GM21526 (cell line): ENCODE measurements around the gene IQCN.

Source experiments
- ATAC-seq: cut with Tn5 transposase; IDR thresholded peaks from one replicate; pipeline ENCODE4 v1.9.1; 2021; ENCODE audit warnings: moderate library complexity; ENCODE audit not compliant: unreplicated experiment, low FRiP score

IQCN gene

DNA sequence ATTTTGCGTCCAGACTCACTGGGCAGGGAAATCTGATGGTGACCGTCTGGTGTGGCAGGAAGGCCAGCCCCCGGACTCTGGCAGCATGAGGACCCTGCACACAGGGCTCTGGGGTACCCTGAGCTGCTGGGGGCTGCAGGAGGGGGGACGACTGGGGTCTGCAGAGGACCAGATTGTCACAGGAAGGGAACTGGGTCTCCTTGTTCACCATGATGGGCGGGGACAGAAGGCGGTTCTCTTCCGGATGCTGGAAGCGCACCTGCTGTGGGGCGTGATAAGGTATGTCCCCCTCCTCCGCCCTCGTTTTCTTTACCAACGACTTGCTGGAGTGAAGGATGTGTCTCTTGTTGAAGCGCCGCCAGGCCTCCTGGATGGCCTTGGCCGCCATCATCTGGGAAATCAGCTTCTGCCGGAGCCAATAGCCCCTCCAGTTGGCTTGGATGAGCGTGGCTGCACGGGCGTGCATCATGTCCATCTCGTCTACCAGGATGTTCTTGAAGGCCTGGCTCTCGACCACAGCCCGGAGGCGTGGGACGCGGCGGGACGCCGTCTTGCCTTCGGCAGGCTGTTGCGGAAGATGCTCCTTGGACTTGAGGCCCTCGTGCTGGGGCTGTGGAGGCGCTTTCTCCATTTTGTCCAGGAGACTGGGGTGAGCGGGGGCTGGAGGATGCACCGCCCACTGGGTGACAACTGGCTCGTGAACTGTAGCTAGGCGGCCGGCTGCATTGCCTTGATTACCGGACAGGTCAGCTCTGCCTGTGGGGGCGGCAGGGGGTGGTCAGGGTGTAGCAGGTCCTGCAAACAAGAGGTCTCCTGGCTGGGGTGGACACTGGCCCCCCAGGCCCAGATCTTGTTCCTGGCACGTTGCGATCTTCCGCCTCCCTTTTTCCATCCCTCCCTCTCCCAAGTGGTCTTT, 7.2 kb downstream of the IQCN start:
- ATAC-seq: no peak

DNA sequence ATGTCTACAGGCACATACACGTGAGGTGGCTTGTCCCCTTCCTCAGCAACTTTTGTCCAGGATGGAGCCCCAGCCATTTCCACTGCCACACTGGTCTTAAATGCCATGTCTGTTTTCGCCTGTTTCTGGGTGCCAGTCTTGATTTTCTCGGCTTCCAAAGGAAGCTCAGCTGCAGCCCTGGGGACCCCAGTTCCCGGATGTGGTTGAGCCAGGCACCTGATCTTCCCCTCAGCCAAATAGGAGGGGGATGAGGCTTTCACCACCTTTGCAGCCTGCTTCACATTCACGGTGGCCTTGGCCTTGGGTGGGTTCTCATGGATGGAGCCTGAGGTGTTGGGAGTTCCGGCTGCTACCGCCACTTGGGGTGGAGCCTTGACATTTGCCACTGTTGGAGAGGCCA, 8.7 kb downstream of the IQCN start:
- no peak for ATAC-seq

DNA sequence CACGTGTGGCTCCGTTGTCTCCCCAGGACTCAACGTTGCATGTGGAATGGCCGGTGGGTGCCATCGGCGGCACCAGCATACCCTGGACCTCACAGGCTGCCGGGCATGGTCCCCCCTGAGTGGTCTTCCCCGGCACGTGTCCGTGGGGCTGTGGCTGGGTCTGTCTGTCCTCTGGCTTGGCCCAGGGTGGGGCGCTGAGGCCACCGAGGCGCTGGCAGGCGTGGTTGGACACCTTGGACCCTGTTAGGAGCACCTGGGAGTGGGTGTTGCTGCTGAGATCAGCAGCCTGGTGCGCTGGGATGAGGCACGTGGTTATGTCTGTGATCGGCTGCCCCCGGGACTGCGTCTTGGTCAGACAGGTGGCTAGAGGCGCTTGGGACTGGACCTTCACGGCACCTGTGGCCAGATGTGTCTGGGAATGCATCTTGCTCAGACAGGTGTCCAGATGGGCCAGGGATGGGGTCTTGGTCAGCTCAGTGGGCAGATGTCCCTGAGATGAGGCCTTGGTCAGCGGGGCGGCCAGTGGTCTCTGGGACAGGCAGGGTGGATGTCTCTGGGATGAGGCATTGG, 9.2 kb downstream of the IQCN start:
- ATAC-seq: no peak

GRCh38 chr19:18264137-18264854, 10.0 kb downstream of the IQCN start:
- ATAC-seq: no peak

- ATAC-seq: no peak
Observed at GRCh38 chr19:18263324-18264136, 10.7 kb downstream of the IQCN start.

DNA sequence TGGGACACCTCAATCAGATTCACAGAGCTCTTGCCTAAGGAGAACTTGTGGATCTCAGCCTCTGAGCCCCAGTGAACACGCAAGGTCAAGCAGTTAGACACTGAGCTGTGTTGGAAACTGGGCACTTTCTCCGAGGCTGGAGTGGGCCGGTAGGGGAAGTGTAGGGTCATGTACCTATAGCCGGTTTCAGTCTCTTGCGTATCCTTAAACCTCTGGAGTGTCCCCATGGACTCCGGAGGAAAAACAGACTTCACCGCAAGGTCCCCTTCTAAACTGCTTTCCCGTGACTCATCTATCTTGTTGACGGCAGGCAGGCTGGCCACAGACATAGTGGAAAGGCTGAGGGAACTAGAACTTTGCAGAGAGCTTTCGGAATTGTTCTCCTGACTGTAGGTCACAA, 11.3 kb downstream of the IQCN start:
- ATAC-seq: no peak

DNA sequence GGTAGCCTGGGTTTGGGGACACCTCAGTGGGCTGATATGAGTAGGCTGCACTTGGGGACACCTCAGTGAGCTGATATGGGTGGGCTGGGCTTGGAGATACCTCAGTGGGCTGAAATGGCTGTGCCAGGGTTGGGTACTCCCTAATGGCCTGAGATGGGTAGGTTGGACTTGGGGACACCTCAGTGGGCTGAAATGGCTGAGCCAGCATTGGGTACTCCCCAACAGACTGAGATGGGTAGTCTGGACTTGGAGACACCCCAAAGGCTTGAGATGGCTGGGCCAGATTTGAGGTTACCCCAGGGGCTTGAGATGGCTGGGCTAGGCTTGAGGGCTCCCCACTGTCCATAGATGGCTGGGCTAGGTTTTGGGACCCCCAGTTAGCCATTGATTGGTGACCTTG, 12.1 kb downstream of the IQCN start:
- no peak for ATAC-seq

DNA sequence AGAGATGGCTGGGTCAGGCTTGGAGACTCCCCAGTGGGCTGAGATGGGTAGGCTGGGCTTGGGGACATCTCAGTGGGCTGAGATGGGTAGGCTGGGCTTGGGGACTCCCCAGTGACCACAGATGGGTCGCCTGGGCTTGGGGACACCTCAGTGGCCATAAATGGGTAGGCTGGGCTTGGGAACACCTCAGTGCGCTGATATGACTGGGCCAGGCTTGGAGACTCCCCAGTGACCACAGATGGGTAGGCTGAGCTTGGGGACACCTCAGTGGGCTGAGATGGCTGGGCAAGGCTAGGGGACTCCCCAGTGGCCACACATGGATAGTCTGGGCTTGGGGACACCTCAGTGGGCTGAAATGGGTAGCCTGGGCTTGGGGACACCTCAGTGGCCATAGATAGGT, 12.8 kb downstream of the IQCN start:
- no peak for ATAC-seq

DNA sequence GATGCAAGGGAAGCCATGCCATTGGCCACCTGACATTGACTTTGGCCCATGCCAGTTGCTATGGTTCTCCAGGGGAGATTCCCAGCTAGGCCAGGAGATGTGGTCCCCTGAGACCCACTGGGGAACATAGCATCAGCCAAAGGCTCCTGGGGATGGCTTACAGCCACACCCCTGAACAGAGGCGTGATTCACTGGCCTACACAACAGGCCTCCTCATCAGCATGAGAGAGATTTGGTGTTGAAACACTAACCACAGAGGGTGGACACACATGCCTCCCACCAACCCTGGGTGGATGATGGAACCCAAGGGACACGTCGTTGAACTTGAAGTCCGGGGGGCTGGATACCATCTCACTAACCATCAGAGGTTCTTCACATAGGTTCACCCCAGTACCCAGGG, 14.4 kb downstream of the IQCN start:
- no peak for ATAC-seq

DNA sequence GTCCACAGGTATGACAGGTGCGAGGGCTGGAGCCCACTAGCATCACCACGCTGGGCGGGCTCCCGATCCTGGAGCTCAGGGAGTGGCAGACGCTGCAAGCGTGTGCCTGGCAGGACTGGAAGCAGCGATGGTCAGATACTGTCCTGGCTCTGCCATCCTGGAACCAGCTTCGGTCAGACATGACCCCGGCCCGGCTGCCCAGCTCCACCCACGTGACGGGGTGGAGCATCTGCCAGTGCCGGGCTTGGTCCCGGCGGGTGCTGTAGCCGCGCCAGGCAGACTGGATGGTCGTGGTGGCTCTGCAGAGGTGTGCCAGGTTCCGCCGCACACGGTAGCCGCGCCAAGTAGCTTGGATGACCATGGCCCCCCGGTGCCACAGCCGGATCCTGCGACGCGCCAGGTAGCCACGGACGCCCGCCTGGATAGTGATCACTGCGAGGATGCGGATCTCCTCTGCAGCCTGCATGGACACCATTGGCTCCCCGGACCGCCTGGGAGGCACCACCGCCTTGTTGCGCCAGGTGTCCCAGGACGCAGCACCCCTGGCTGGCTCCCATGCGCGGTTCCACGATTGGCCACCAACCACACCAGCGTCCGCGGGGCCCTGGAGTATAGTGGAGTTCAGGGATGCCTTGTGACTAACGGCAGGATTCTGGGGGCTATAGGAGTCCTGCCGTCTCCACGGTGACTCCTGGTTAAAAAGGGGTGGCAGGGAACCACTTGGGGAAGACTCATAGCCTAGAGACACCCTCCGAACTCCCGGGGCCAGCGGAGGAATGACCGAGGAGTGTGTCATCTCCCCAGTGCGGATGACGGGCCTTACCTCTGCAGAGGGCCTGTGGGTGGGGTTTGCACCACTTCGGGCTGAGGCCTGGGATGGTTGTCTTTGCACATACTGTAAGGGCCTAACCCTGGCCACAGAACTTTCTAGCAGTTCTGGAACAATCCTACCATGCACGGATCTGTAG, 16.5 kb downstream of the IQCN start:
- no peak for ATAC-seq

DNA sequence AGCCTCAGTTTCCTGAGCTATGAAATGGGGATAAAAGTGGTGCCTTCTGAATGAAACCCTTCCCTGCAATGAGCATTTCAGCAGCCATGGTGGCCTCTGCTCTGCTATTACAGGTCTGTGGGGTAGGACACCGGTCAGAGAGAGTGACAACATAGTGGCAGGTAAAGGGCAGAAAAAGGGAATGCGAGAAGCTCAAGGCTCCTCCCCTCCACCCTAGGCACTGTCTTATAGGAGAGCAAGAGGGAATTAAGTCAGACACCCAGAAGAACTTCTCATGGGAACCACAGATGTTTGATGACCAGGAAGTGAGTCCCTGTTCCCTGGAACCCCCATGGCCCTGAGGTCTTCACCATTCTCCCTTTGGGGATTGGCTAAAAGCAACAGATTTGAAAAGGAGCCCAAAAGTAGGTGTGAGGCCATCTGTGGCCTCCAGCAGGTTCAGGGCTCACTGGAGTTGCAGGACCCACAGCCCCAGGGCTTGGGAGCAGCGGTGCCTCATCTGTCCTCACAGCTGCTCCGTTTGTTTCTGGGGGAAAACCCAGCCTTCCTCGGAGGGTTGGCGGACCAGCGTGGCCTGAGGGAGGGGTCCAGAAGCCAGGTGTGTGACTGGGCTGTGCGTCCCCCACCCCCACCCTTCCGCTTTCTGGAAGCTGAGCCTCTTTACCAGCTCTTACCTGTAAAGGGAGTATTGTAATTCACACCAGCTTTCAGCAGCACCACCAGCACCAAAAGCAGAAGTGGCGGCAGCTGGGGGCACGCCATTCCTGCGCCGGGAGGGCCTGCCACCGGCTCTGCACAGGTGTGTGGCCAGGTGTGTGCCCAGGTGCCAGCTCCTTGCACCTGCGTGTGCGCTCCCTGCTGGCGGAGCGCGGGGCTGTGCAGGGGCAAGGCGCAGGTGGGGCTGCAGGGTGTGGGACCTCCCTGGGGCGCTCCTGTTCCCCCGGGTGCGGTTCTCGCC, 19.4 kb downstream of the IQCN start:
- ATAC-seq: no peak

DNA sequence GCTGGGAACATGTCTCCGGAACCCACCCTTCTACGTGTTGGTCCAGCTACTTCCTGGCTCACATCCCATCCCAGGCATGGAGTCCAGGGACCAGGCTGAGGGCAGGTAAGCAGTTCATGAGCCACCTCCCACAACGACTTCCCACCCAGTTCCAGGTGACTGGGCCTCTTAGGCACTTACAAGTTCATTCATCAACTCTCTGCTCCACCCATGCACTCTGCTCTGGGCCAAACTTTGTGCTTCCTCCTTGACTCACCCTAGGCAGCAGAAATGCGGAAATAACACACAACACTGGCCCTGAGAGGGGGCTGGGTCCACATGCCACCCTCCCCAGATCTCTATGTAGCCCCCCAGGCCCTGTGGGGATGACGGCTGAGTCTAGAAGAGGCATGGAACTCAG, 20.5 kb downstream of the IQCN start:
- ATAC-seq: no peak

DNA sequence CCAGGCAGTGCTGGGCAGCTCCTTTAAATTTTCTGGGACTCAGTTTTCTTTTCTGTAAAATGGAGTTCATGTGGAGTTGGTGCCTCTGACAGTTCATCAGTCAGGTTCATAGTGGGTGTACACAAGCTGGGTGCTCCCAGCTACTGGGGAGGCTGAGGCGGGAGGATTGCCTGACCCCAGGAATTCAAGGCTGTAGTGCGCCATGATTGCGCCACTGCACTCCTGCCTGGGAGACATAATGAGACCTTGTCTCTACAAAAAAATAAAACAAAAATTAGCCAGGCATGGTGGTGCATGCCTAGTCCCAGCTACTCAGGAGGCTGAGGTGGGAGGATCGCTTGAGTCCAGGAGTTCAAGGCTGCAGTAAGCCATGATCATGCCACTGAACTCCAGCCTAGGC, 21.1 kb downstream of the IQCN start:
- ATAC-seq: no peak

DNA sequence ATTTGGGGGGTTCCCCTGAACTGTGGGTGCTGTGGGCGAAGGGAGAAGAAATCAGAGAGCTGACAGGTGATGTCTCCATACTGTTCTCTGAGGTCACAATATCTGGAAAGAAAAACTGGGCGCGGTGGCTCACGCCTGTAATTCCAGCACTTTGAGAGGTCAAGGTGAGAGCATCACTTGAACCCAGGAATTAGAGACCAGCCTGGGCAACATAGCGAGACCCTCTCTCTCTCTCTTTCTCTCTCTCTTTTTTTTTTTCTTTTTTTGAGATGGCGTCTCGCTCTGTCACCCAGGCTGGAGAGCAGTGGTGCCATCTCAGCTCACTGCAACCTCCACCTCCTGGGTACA, 21.9 kb downstream of the IQCN start:
- ATAC-seq: no peak

- ATAC-seq: no peak
Observed at GRCh38 chr19:18251587-18252369, 22.5 kb downstream of the IQCN start.

GRCh38 chr19:18249834-18250233, 24.4 kb downstream of the IQCN start:
- ATAC-seq: no peak

DNA sequence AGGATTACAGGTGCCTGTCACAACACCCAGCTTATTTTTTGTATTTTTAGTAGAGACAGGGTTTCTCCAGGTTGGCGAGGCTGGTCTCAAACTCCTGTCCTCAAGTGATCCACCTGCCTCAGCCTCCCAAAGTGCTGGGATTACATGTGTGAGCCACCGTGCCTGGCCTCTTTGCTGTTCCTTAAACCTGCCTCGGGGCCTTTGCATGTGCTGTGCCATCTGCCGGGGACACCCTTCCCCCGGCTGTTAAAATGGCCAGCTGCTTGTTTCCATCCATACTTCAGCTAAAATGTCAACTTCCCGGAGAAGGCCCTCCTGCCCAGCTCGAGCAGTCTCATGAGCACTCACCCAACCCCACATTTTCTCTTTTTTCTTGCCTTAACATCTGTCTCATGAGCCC, 29.0 kb downstream of the IQCN start:
- no peak for ATAC-seq

DNA sequence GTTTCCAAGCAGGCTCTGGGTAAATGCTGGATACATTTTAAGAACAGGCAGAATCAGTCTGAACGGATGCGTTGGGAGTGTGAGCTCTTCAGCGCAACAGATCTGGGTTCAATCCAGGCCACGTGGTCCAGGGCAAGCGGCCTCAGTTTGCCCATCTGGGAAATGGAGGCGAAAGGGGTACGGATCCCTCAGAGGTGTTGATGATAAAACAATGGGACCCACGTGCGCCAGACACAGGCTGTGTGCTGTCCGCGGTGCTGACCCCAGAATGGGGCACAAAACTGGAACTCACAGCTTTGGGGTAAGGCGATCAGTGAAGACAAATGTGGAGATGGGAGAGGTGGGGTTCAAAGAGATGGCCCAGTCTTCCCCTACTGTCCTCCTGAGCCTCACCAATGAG, 34.9 kb downstream of the IQCN start:
- ATAC-seq: no peak
